SHP77 (cell line): ENCODE results near the gene BCL2L14.

Experiments
- DNase-seq, 2 experiments: peaks; one replicate each; lab custom pipeline; 2025; lab: John Stamatoyannopoulos, UW

The BCL2L14 gene

GRCh38 chr12:12070674-12071656, at the start of gene BCL2L14:
BCL2L14 (plus strand) TSS chr12:12070939; CDS start chr12:12079306, 8,367 bp downstream.
- DNase-seq = no peak

GRCh38 chr12:12022306-12022936, 48.3 kb upstream of the BCL2L14 start:
- DNase-seq = no peak

- no peak for DNase-seq
These were observed 47.3 kb upstream of the BCL2L14 start for GRCh38 chr12:12023456-12023855.

- no peak for DNase-seq
These were observed 45.6 kb upstream of the BCL2L14 start for GRCh38 chr12:12024911-12025682.

GRCh38 chr12:12025799-12026386, 44.8 kb upstream of the BCL2L14 start:
- DNase-seq = no peak

GRCh38 chr12:12028668-12029402, 41.9 kb upstream of the BCL2L14 start:
- DNase-seq = no peak

GRCh38 chr12:12029653-12030052, 41.1 kb upstream of the BCL2L14 start:
- DNase-seq = no peak

GRCh38 chr12:12032260-12032791, 38.4 kb upstream of the BCL2L14 start:
- DNase-seq = no peak

- peak; percentile 53 to 60 for DNase-seq
These were observed 37.6 kb upstream of the BCL2L14 start for GRCh38 chr12:12032851-12033797.

GRCh38 chr12:12033824-12034223, 36.9 kb upstream of the BCL2L14 start:
- no peak for DNase-seq

- DNase-seq = no peak
These were observed 36.4 kb upstream of the BCL2L14 start for GRCh38 chr12:12034344-12034743.

GRCh38 chr12:12035229-12035628, 35.5 kb upstream of the BCL2L14 start:
- no peak for DNase-seq

- no peak for DNase-seq
These were observed 33.8 kb upstream of the BCL2L14 start for GRCh38 chr12:12036901-12037300.

- DNase-seq = no peak
These were observed 30.8 kb upstream of the BCL2L14 start for GRCh38 chr12:12039897-12040296.

GRCh38 chr12:12046401-12046800, 24.3 kb upstream of the BCL2L14 start:
- no peak for DNase-seq

GRCh38 chr12:12047682-12048081, 23.1 kb upstream of the BCL2L14 start:
- DNase-seq = no peak

- DNase-seq = no peak
These were observed 22.5 kb upstream of the BCL2L14 start for GRCh38 chr12:12048266-12048665.

- no peak for DNase-seq
These were observed 22.0 kb upstream of the BCL2L14 start for GRCh38 chr12:12048714-12049113.

- no peak for DNase-seq
These were observed 19.1 kb upstream of the BCL2L14 start for GRCh38 chr12:12051668-12052067.

- DNase-seq = no peak
These were observed 15.7 kb upstream of the BCL2L14 start for GRCh38 chr12:12054993-12055392.
